Mesendoderm (in vitro differentiated cells): ENCODE results near the gene KLHL29.

Source experiments
- DNase-seq: peaks from one replicate; pipeline ENCODE4 v3.0.0; 2013
- H2AK5ac ChIP-seq: 2 replicates; pipeline ENCODE4 v1.6.1; 2013; ENCODE audit warnings: low read length, inconsistent platforms
- H2BK120ac ChIP-seq: 2 replicates; pipeline ENCODE4 v1.6.1; 2013; ENCODE audit warnings: low read depth, mild to moderate bottlenecking, low read length, moderate library complexity, mixed read lengths
- H2BK15ac ChIP-seq: replicated peaks from 2 replicates; pipeline ENCODE4 v1.6.1; 2013; ENCODE audit warnings: low read depth, mild to moderate bottlenecking, moderate library complexity
- H2BK5ac ChIP-seq: 2 replicates; pipeline ENCODE4 v1.6.1; 2013; ENCODE audit warnings: low read length, inconsistent platforms
- H3K18ac ChIP-seq: 2 replicates; pipeline ENCODE4 v1.6.1; 2013; ENCODE audit warnings: mild to moderate bottlenecking, low read length, mixed read lengths
- H3K23ac ChIP-seq: one replicate; pipeline ENCODE4 v1.6.1; 2013; ENCODE audit warnings: low read length
- H3K27ac ChIP-seq: 2 replicates; pipeline ENCODE4 v1.5.1; 2013; ENCODE audit warnings: low read depth, mild to moderate bottlenecking, inconsistent platforms, low read length, moderate library complexity
- H3K27me3 ChIP-seq: 2 replicates; pipeline ENCODE4 v1.6.1; 2013; ENCODE audit warnings: low read length, control low read depth, mild to moderate bottlenecking, inconsistent platforms; ENCODE audit not compliant: insufficient read depth, poor library complexity
- H3K36me3 ChIP-seq: 2 replicates; pipeline ENCODE4 v1.6.1; 2013; ENCODE audit warnings: low read length, inconsistent platforms; ENCODE audit not compliant: control insufficient read depth, insufficient read depth
- H3K4ac ChIP-seq: one replicate; pipeline ENCODE4 v1.6.1; 2013; ENCODE audit warnings: low read depth, mild to moderate bottlenecking, low read length, moderate library complexity
- H3K4me1 ChIP-seq: 2 replicates; pipeline ENCODE4 v1.6.1; 2013; ENCODE audit warnings: low read depth, low read length, inconsistent platforms; ENCODE audit not compliant: control insufficient read depth
- H3K4me2 ChIP-seq: 2 replicates; pipeline ENCODE4 v1.6.1; 2013; ENCODE audit warnings: low read length
- H3K4me3 ChIP-seq: 2 replicates; pipeline ENCODE4 v1.5.1; 2013; ENCODE audit warnings: mild to moderate bottlenecking, low read length
- H3K56ac ChIP-seq: one replicate; pipeline ENCODE4 v1.6.1; 2013; ENCODE audit warnings: low read length
- H3K79me1 ChIP-seq: 2 replicates; pipeline ENCODE4 v1.6.1; 2013; ENCODE audit warnings: low read length, inconsistent platforms
- H3K79me2 ChIP-seq: 2 replicates; pipeline ENCODE4 v1.6.1; 2013; ENCODE audit warnings: mild to moderate bottlenecking, low read length; ENCODE audit not compliant: control insufficient read depth, insufficient read depth
- H3K9ac ChIP-seq: 2 replicates; pipeline ENCODE4 v1.6.1; 2013; ENCODE audit warnings: low read length, inconsistent platforms
- H4K5ac ChIP-seq: one replicate; pipeline ENCODE4 v1.6.1; 2013; ENCODE audit warnings: low read length
- H4K8ac ChIP-seq: one replicate; pipeline ENCODE4 v1.6.1; 2013; ENCODE audit warnings: low read depth, mild to moderate bottlenecking, control low read depth, low read length, moderate library complexity
- WGBS: extraction: QIAGEN DNeasy Blood & Tissue Kit; methylation state at CpG from one replicate; pipeline ENCODE4 v1.1.7; 2013; ENCODE audit warnings: low lambda C conversion rate, missing lambda C conversion rate; ENCODE audit not compliant: insufficient coverage; ENCODE audit errors: extremely low coverage; 5-methylcytosine and 5-hydroxymethylcytosine counted together

The KLHL29 gene

GRCh38 chr2:23460228-23460627 is 75.2 kb downstream of the KLHL29 start:
- H3K4ac ChIP-seq: no peak overlapping the region
- H4K5ac ChIP-seq: no peak overlapping the region
- no peaks in the 10 kb centered on the region for H3K4me1 ChIP-seq
- no peak overlapping the region for H4K8ac ChIP-seq
- no peak overlapping the region for H2BK15ac ChIP-seq
- no peaks in the 10 kb centered on the region for H3K27me3 ChIP-seq
- no peak overlapping the region for H3K27ac ChIP-seq
- no peaks in the 10 kb centered on the region for H3K79me2 ChIP-seq
- no peak overlapping the region for H3K23ac ChIP-seq
- H3K56ac ChIP-seq: no peak overlapping the region
- H3K36me3 ChIP-seq: no peaks in the 10 kb centered on the region
- H3K18ac ChIP-seq: no peak overlapping the region
- no peak overlapping the region for H3K4me2 ChIP-seq
- H2AK5ac ChIP-seq: no peak overlapping the region
- H2BK5ac ChIP-seq: no peak overlapping the region
- no peak overlapping the region for H3K4me3 ChIP-seq
- DNase-seq: peak; percentile 59
- H2BK120ac ChIP-seq: no peak overlapping the region
- no peak overlapping the region for H3K9ac ChIP-seq
- H3K79me1 ChIP-seq: no peaks in the 10 kb centered on the region
- WGBS: no CpG with 5 or more reads among the region's 1 CpG

GRCh38 chr2:23460993-23461392 is 76.0 kb downstream of the KLHL29 start:
- no peak overlapping the region for H3K18ac ChIP-seq
- H3K36me3 ChIP-seq: no peaks in the 10 kb centered on the region
- no peaks in the 10 kb centered on the region for H3K79me2 ChIP-seq
- H2BK120ac ChIP-seq: no peak overlapping the region
- no peak overlapping the region for H4K8ac ChIP-seq
- H3K79me1 ChIP-seq: no peaks in the 10 kb centered on the region
- no peak overlapping the region for H3K9ac ChIP-seq
- H2BK5ac ChIP-seq: no peak overlapping the region
- H3K4me3 ChIP-seq: no peak overlapping the region
- H4K5ac ChIP-seq: no peak overlapping the region
- no peak overlapping the region for H2BK15ac ChIP-seq
- DNase-seq: no peak
- no CpG with 5 or more reads among the region's 5 CpGs for WGBS
- H3K4ac ChIP-seq: no peak overlapping the region
- H3K27ac ChIP-seq: no peak overlapping the region
- H3K56ac ChIP-seq: no peak overlapping the region
- H3K4me2 ChIP-seq: no peak overlapping the region
- no peak overlapping the region for H2AK5ac ChIP-seq
- no peaks in the 10 kb centered on the region for H3K4me1 ChIP-seq
- H3K23ac ChIP-seq: no peak overlapping the region
- no peaks in the 10 kb centered on the region for H3K27me3 ChIP-seq

- no peaks in the 10 kb centered on the region for H3K79me2 ChIP-seq
- no peak overlapping the region for H2BK5ac ChIP-seq
- no CpG with 5 or more reads among the region's 6 CpGs for WGBS
- H2BK15ac ChIP-seq: no peak overlapping the region
- no peaks in the 10 kb centered on the region for H3K27me3 ChIP-seq
- H3K79me1 ChIP-seq: no peaks in the 10 kb centered on the region
- H3K36me3 ChIP-seq: no peaks in the 10 kb centered on the region
- H4K5ac ChIP-seq: no peak overlapping the region
- H3K4ac ChIP-seq: no peak overlapping the region
- H4K8ac ChIP-seq: no peak overlapping the region
- no peak overlapping the region for H3K18ac ChIP-seq
- H3K4me2 ChIP-seq: no peak overlapping the region
- no peak overlapping the region for H3K56ac ChIP-seq
- H3K27ac ChIP-seq: no peak overlapping the region
- no peak overlapping the region for H2AK5ac ChIP-seq
- H3K4me1 ChIP-seq: no peaks in the 10 kb centered on the region
- no peak overlapping the region for H3K23ac ChIP-seq
- no peak overlapping the region for H3K4me3 ChIP-seq
- H3K9ac ChIP-seq: no peak overlapping the region
- no peak overlapping the region for H2BK120ac ChIP-seq
- no peak for DNase-seq
Observed at GRCh38 chr2:23464156-23464555, 79.2 kb downstream of the KLHL29 start.

- Histone ChIP-seq H3K4me2 (no peak overlapping the region), H2AK5ac (no peak overlapping the region), H4K8ac (no peak overlapping the region), H3K56ac (no peak overlapping the region), H2BK15ac (no peak overlapping the region), H3K4me1 (no peaks in the 10 kb centered on the region), H3K36me3 (no peaks in the 10 kb centered on the region), H3K27ac (no peak overlapping the region), H3K79me1 (no peaks in the 10 kb centered on the region), H3K79me2 (no peaks in the 10 kb centered on the region), H3K4me3 (no peak overlapping the region), H3K4ac (no peak overlapping the region), H3K9ac (no peak overlapping the region), H4K5ac (no peak overlapping the region), H3K18ac (no peak overlapping the region), H3K27me3 (no peaks in the 10 kb centered on the region), H2BK120ac (no peak overlapping the region), H3K23ac (no peak overlapping the region), H2BK5ac (no peak overlapping the region)
- no CpG with 5 or more reads among the region's 14 CpGs for WGBS
- DNase-seq: no peak
Observed at GRCh38 chr2:23464905-23465537, 80.0 kb downstream of the KLHL29 start.

GRCh38 chr2:23465936-23466335 is 81.0 kb downstream of the KLHL29 start:
- Histone ChIP-seq H3K4ac (no peak overlapping the region), H3K27me3 (no peaks in the 10 kb centered on the region), H3K79me1 (no peaks in the 10 kb centered on the region), H2AK5ac (no peak overlapping the region), H3K79me2 (no peaks in the 10 kb centered on the region), H3K9ac (no peak overlapping the region), H3K4me3 (no peak overlapping the region), H3K4me1 (no peaks in the 10 kb centered on the region), H3K56ac (no peak overlapping the region), H2BK15ac (no peak overlapping the region), H3K36me3 (no peaks in the 10 kb centered on the region), H2BK5ac (no peak overlapping the region), H3K27ac (no peak overlapping the region), H3K23ac (no peak overlapping the region), H3K18ac (no peak overlapping the region), H4K8ac (no peak overlapping the region), H3K4me2 (no peak overlapping the region), H4K5ac (no peak overlapping the region), H2BK120ac (no peak overlapping the region)
- no peak for DNase-seq
- WGBS: no CpG with 5 or more reads among the region's 9 CpGs

GRCh38 chr2:23467618-23468017 is 82.6 kb downstream of the KLHL29 start:
- H3K79me1 ChIP-seq: no peaks in the 10 kb centered on the region
- no peaks in the 10 kb centered on the region for H3K27me3 ChIP-seq
- no peak overlapping the region for H4K8ac ChIP-seq
- no peaks in the 10 kb centered on the region for H3K36me3 ChIP-seq
- no peak overlapping the region for H3K56ac ChIP-seq
- no peak overlapping the region for H3K4ac ChIP-seq
- WGBS: no CpG with 5 or more reads among the region's 10 CpGs
- no peaks in the 10 kb centered on the region for H3K79me2 ChIP-seq
- no peak overlapping the region for H3K4me2 ChIP-seq
- no peak overlapping the region for H4K5ac ChIP-seq
- H3K23ac ChIP-seq: no peak overlapping the region
- no peak overlapping the region for H3K4me3 ChIP-seq
- no peaks in the 10 kb centered on the region for H3K4me1 ChIP-seq
- H3K18ac ChIP-seq: no peak overlapping the region
- H2BK5ac ChIP-seq: no peak overlapping the region
- no peak for DNase-seq
- no peak overlapping the region for H2AK5ac ChIP-seq
- no peak overlapping the region for H2BK15ac ChIP-seq
- no peak overlapping the region for H2BK120ac ChIP-seq
- no peak overlapping the region for H3K9ac ChIP-seq
- H3K27ac ChIP-seq: no peak overlapping the region
